Adipose tissue (tissue), 3 donors: ENCODE data around the gene SAMD14. TPM values are rescaled to one million over a fixed set of nuclear protein-coding genes. Genes with fewer than 3 reads are reported as not detected.

Source experiments
- H3K27ac ChIP-seq: one replicate; pipeline ENCODE4 v1.5.1; 2013; ENCODE audit warnings: low read depth, low read length
- WGBS, 3 donors: extraction: QIAGEN DNeasy Blood & Tissue Kit; methylation state at CpG; one replicate each; pipeline ENCODE4 v1.1.7; 2013; 5-methylcytosine and 5-hydroxymethylcytosine counted together
- polyA plus RNA-seq, 3 donors: library from polyadenylated mRNA; stranded (reverse); fragments of 200-250 nt; gene quantifications; one replicate each; pipeline ENCODE4 v1.2.3, GENCODE V29; 2013
- donor health status: healthy with polysubstance abuse.
- donor health status: Bipolar disorder and iron deficiency.
- donor health status: healthy.

SAMD14 gene
- polyA plus RNA-seq, 3 donors, result 0.46 to 1.4 (median 1.3) TPM

DNA sequence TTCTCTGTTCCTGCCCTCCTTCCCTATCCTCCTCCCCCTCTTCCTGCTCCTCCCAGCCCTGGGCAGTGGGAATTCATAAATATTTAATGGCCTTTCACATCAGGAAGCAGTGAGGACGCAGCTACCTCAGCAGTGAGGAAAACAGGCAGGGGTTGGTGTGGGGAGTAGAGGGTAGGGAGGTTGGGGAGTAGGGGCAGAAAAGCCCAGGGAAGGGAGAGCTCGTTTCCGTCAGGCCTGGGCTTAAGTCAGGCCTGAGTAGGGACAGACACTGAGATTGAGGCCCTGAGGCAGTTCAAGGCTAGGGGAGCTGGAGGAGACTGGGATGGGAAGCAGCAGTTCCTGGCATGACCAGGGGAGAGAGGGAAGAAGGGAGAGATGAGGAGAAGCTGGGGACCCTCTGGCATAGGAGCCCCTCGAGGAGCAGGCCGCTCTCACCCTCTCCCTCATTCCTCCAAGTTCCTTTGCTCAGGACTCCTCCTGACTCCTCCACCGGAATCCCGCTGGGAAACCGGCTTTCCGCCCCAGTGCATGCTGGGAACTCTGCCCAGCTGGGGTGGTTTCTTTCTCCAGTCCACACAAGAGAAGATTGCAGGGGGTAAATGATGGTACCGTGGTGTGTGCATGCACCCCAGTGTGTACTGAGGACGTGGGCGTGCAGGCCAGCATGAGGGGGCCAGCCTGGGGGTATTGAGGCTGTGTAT lies 6.2 kb downstream of the SAMD14 start:
- 40 to 56% (median 47%) methylated on average over 11 to 12 of the region's 12 CpGs for WGBS, 3 donors
- no peak overlapping the region for H3K27ac ChIP-seq

DNA sequence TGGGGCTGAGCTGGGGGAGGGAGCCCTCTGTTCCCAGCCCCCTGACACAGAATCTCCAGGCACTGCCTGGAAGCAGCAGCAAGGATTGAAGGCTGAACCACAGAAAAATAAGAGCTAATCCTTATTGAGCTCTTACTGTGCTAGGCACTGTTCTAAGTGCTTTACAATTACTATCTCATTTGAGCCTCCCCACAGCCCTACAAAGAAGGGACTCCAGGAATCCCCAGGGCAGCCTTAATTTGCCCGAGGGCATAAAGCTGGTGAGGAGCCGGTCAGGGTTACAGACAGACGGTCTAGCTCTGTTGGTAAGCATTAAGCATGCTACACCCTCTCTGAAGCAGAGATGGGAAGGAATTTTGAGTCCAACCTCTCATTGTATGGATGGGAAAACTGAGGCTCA lies 7.0 kb downstream of the SAMD14 start:
- 85 to 91% (median 91%) methylated on average over 3 of the region's 3 CpGs for WGBS, 3 donors
- H3K27ac ChIP-seq, result no peak overlapping the region

DNA sequence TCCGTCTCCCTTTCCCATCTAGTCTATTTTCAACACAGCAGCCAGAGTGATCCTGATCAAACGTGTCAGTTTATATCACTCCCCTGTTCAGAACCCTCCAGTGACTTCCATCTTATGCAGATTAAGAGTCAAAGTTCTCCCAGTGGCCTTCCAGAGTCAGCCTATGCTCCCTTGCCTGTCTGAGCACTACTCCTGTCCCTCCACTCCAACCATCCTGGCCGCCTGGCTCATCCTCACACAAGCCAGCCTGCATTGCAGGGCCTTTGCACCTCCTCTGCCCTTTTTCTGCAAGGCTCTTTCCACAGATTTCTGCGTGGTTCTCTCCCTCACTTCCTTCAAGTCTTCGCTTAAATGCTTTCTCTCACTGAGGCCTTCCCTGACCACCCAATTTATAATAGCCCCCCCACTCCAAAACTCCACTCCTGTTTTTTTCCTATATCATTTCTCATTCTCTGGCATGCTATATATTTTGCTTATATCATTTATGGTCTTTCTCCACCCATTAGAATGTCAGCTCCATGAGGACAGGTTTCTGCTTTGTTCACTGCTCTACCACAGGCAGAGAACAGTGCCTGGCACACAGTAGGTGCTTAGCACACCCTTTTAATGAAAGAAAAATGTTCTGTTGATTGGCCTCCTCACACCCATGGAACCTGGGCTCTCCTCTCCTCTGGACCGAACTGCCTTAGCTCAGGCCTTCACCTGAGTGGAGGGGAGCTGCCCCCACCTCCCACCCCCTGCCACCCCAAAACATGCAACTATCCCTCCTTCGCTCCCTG lies 9.3 kb downstream of the SAMD14 start:
- H3K27ac ChIP-seq, result no peak overlapping the region
- 91 to 96% (median 92%) methylated on average over 7 of the region's 7 CpGs for WGBS, 3 donors

DNA sequence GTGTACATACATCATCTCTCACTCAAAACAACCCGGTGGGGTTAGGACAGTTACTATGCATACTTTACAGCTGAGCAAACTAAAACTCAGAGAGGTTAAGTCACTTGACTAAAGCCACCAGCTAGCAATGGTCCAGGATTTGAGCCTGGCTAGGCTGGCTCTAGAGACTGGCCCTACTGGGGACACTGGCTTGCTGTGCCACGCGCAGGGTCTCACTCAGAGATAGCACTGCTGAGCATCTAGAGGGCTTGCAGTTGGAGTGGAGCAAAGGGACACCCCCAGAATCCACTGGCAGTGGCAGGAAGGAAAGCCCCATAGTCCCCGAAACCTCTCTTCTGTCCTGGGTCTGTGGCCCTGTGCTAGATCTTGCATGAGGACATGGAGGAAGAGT lies 11.1 kb downstream of the SAMD14 start:
- no peak overlapping the region for H3K27ac ChIP-seq
- WGBS, 3 donors, result 76 to 91% (median 84%) methylated on average over 4 of the region's 4 CpGs

DNA sequence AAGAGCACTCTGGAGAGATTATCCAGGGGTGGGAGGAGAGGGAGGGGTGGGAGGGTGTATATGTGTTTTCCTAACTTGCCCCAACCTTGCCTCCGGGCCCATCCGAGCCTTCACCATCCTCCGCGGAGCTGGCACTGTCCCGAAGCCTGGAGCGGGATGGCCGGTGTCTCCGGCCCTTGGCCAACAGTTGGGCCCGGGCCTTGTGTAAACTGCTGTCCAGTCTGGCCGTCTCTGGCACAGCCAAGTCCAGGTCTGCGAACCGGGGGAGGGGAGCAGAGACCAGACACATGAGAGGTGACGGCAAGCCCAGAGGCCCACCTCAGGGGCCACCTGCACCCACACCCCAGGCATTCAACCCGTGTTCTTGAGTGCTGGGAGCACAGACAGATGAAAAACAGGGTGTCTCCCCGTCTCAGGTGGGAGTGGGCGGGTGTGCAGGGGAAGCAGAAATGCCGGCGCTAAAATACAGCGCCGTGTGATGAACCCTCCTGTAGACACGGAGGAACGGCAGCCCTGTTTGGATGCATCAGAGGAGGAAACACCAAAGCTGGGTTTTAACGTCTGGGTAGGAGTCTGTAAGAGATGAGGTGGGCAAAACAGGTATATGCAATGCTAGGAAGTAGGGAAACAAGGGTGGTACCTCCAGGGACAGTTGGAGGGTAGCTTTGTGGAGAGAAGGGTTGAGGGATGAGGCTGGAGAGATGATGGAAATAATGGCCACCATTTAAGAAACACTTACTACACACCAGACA lies 11.7 kb downstream of the SAMD14 start:
- H3K27ac ChIP-seq, result no peak overlapping the region
- WGBS, 3 donors, result 67 to 75% (median 72%) methylated on average over 22 to 23 of the region's 23 CpGs

DNA sequence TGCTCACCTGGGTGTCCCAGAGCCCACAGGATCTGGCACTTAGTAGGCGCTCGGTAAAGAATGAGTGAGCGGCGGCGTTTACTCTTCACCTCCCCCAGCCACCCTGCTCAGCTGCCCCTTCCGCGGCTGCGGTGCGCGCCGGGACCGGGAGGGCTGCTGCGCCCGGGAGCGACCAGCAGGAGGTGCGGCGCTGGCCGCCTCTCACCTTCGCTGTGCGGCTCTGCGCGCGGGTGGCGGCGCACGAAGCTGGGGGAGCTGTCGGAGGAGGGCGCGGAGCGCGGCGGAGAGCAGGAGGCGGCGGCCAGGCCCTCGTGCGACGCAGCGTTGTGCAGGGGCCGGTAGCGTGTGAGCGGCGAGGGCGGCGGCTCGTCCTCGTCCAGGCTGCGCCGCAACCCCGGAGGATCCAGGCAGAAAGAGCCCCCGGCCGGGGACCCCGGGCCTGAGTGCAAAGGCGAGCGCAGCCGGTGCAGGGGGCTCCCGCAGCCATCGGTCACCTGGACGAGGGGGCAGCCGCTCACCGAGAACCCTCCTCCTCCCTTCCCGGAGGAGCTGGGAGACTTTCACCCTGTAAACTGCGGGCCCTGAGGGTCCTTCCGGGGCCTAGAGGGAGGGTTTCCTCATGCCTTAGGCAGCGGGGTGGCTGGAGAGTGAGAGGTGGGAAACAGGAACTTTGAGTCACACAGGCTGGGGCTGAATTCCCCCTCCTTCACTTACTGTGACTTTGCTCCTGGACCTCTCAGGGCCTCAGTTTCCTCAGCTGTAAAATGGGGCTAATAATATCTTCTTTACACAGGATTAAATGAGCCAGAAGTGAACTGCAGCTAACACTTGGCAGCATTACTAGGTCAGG lies 12.5 kb downstream of the SAMD14 start:
- H3K27ac ChIP-seq, result no peak overlapping the region
- WGBS, 3 donors, result 14 to 15% (median 14%) methylated on average over 50 to 64 of the region's 64 CpGs

DNA sequence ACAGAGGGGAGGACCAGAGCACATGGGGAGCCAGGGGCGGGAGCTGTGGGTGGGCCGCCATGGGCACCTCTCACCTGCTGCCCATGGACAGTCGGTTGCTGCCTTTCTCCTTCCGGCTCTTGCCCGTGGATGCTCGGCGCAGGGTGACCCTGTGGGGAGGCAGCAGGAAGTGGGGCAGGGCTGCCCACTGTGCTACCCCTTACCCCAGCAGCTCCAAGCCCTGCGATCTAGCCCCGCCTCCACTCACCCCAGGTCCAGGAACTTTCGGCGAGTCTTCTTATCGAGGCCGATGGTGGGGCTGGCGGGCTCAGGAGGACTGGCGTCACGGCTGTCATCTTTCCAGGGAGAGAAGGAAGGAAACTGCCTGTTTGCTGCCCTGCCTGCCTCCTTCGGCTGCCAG lies 14.2 kb downstream of the SAMD14 start:
- 53 to 67% (median 57%) methylated on average over 11 to 17 of the region's 17 CpGs for whole genome bisulfite sequencing, 3 donors
- no peak overlapping the region for H3K27ac ChIP-seq

DNA sequence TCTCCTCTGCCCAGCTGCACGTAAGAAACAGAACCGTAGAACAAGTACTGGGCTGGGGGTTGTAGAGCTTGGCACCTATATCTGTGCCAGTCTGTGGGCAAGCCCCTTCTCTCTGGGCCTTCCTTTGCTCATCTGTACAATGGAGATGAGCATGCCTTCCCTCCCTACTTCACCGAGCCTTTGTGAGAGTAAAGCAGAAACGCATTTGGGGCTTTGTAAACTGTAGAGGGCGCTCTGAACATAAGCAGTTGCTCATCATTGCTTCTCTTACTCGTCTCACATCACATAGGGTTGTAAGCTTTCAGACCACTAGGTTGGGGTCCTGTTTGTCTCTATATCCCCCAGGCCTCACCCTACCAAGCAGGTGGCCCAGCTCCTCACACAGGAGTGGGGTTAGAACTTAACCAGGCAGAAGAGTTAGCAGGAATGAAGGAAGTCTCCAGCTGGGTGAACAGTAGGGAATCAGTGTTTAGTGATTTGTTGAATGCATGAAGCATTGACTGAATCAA lies 15.1 kb downstream of the SAMD14 start:
- H3K27ac ChIP-seq, result no peak overlapping the region
- WGBS, 3 donors, result 13 to 24% (median 23%) methylated on average over 6 of the region's 6 CpGs

DNA sequence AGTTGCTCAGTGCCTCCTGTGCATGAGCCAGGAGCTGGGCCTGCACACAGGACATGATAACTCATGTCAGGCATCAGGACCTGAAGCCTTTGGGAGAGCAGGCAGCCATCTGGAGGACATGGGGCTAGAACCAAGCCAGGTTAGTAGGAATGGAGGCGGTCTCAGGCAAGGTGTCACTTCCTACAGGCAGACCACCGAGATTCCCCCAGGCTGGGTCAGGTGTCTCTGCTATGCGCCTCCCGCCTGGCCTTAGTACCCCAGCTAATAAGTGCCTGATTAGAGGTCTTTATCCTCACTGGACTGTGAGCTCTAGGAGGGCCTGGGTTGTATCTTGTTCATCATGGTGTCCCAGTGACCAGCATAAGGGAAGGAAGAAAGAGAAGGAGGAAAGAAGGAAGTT lies 15.6 kb downstream of the SAMD14 start:
- H3K27ac ChIP-seq, result no peak overlapping the region
- WGBS, 3 donors, result 76 to 88% (median 85%) methylated on average over 4 of the region's 4 CpGs

DNA sequence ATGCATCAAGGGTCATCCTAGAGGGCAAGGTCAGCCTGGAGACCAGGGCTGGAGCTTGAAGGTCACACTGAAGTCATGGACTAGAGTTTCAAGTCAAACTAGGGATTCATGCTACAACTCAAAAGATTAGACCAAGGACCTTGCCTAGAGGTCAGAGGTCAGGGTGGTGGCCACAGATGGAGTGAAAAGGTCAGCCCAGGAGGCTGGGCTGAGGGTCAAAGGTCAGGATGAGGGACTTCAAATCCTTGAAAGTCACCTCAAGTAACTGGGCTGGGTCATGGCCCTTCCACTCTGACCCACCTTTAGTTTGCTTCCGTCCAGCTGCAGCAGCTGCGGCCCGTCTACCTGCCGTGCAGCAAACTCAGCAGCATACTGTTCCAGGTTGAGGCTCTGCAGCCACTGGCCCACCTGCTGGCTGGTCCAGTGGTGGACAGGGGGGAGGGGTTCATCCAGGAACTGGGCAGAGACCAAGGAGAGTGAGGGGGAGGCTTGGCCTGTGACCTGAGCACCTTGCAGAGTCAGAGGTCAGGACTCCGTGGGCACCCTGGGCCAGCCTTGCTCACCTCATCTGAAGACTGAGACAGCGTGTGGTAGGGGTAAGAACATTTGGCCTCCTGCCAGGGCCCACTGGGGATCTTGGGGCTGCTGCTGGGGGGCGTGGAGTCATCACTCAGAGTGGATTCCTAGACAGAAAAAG lies 16.2 kb downstream of the SAMD14 start:
- H3K27ac ChIP-seq, result no peak overlapping the region
- WGBS, 3 donors, result 81 to 85% (median 82%) methylated on average over 7 of the region's 7 CpGs

DNA sequence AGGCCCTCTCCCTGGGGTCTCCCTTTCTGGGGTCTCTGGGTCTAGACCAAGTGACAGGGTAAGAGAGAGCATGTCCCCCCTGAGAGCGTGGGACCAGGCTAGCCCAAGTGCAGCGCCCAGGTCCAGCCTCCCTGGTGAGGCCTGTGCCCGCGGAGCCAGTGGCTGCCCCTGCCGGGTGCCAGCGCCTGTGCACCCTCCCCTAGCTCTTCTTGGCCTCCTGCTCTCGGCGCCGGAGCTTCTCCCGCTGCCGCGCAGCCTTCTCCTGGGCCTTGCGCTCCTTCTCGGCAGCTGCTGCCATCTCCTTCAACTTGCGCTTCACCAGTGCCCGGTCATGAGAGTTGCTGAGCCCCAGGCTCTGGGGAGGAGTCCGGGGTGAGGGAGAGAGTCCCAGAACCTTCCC lies 17.3 kb downstream of the SAMD14 start:
- no peak overlapping the region for H3K27ac ChIP-seq
- WGBS, 3 donors, result 54 to 87% (median 69%) methylated on average over 17 of the region's 17 CpGs

DNA sequence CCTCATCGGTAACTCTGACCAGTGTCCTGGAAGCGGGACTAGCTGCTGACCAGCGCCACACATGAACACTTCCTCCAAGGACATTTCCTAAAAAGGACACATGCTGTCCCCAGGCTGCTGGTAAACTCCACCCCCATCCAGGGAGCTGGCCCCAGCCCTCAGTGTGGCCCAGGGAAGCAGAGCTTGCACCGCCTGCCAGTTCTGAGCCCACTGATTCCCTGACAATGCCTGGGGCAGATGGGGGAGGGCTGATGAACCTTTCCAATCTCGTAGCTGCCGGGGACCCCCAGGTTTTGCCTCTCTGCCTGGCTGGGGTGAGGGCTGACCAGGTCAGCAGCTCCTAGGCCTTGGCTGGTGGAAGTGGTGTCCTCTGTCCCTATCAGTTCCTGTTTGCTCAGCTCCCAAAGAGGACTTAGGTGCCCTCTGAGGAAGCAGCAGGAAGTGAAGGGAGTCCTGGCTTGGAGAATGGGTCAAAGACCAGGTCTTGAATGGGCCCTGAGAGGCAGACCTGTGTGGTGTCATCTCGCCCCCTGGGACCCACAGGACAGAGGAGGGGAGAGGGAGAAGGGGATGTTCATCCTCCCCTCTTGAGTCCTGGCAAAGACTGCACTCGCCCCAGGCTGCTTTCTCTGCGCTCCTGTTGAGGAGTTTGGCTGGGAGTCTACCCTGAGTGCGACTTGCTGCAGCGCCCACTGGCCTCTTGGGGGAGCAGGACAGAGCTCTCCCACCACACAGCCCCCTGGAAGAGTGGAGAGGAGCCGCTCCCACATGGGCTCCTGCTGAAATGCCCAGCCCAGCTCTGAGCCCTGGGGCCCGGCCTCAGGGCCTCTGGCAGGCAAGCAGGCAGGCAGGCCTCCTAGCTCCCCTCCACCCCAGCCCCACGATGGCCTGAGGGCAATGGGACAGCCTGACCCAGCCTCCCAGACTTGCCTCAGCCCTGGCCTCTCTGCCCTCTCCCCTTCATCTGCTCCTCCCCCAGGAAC lies 18.0 kb downstream of the SAMD14 start:
- H3K27ac ChIP-seq, result no peak overlapping the region
- 50 to 66% (median 53%) methylated on average over 14 of the region's 14 CpGs for WGBS, 3 donors

DNA sequence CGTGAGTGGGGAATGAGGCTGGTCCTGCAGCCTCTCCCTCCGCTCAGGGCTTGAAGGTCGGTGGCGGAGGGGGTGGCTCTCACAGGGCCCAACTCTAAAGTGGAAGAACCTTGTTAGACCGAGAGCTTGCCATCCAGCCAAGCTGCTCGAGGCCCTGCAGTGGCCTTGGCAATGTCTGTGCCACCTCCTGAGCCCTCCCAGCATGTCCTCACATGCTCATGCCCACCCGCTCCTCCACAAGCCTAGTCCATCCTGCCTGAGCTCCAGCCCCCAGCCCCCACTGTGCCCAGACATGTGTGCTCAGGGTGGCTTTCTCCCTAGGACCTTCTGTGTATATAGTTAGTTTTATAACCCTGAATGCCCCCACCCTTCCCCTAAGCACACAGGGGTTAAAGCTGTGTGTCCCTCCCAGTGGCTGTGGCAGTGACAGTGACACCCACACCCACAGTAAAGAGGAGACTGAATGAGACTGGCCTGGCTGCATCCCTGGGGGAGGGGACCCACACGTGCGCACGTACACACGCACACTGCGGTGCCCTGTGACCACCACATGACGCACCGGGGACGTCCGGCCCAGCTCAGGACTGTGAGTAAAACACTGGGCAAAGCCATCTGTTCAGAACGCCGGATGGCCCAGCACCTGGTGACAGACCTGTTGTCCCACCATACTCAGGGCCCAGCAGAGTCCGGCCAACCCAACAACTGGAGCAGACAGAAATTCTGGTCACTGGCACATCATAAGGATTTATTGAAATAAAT lies 19.2 kb downstream of the SAMD14 start:
- 51 to 91% (median 85%) methylated on average over 19 of the region's 19 CpGs for WGBS, 3 donors

DNA sequence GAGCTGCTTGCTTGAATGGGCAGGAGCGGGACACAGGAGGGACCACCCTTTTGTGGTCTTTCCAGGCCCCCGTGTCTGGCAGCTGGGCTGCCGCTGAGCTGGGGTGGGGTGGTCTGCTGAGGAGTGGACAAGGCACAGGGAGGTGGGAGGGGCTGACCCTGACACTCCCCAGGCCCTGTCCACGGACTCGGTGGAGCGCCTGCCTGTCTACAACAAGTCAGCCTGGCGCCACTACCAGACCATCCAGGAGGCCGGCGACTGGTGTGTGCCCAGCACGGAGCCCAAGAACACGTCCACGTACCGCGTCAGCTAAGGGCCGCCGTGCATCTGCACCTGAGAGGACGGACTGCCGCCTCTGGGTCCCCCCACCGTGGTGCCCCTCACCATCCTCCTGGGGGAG lies 20.2 kb downstream of the SAMD14 start:
- H3K27ac ChIP-seq, result no peak overlapping the region
- 86 to 88% (median 87%) methylated on average over 17 to 19 of the region's 19 CpGs for WGBS, 3 donors

More for the DNA sequence above, 19.2 kb downstream of the SAMD14 start:
- H3K27ac ChIP-seq, result no peak overlapping the region

DNA sequence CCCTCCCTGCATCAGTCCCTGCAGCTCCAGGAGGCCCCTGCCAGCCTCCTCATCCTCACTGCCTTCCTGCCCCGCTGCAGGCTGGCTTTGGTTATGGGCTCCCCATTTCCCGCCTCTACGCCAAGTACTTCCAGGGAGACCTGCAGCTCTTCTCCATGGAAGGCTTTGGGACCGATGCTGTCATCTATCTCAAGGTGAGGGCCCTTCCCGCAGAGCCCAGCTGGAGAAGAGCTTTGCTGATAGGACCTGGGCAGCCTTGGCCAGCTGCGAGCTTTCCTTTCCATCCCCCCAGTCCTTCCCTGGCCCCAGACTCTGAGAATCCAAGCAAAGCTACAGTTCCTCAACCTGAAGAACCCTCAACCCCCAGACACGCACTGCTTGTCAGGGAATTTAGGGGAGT lies 20.8 kb downstream of the SAMD14 start:
- 65 to 95% (median 79%) methylated on average over 7 of the region's 7 CpGs for WGBS, 3 donors
- no peak overlapping the region for H3K27ac ChIP-seq

DNA sequence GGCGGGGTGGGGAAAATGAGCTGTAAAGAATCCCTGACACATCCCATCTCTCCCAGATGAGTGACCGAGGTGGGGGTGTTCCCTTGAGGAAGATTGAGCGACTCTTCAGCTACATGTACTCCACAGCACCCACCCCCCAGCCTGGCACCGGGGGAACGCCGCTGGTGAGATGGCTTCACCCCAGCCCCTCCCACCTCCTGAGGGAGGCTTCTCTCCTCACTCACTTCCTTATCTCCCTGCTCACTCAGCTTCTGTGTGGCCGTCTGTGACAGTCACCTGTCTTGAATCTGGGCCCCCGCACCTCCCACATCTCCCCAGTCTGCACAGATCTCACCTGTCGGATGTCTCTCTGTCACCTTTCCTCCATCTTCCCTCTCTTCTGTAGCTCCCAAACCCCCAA lies 21.4 kb downstream of the SAMD14 start:
- WGBS, 3 donors, result 79 to 86% (median 81%) methylated on average over 8 to 9 of the region's 9 CpGs

More for the DNA sequence above, 21.4 kb downstream of the SAMD14 start:
- no peak overlapping the region for H3K27ac ChIP-seq
